Kidney (tissue), 14 donors: ENCODE data around the gene FCSK. TPM values are rescaled to one million over a fixed set of nuclear protein-coding genes. Genes with fewer than 3 reads are reported as not detected.

Experiments
- DNase-seq, 5 donors: peaks; one replicate each; pipeline ENCODE4 v3.0.0-alpha.2; 2013 to 2020
- FAIRE-seq: peaks from 2 replicates; lab custom pipeline; 2012; peaks lifted over from hg19 to GRCh38; lab: Jason Lieb, UNC
- H3K27ac ChIP-seq, 2 donors: one replicate each; pipeline ENCODE4 v1.7.0; 2013; ENCODE audit warnings: low read depth in 2 of 2, low read length in 2 of 2, inconsistent platforms in 1 of 2
- H3K27me3 ChIP-seq: one replicate; pipeline ENCODE4 v1.7.1; 2013; ENCODE audit warnings: low read length, inconsistent platforms; ENCODE audit not compliant: control insufficient read depth, insufficient read depth
- H3K36me3 ChIP-seq, 3 donors: one replicate each; pipeline versions ENCODE4 v1.7.0 to v1.7.1; 2013; ENCODE audit warnings: low read length in 3 of 3, control low read depth in 1 of 3, inconsistent platforms in 1 of 3; ENCODE audit not compliant: insufficient read depth in 3 of 3, control insufficient read depth in 2 of 3
- H3K4me1 ChIP-seq, 3 donors: one replicate each; pipeline versions ENCODE4 v1.7.0 to v1.7.1; 2013; ENCODE audit warnings: low read length in 3 of 3, inconsistent platforms in 1 of 3, low read depth in 1 of 3; ENCODE audit not compliant: control insufficient read depth in 2 of 3, insufficient read depth in 2 of 3
- H3K4me3 ChIP-seq, 3 donors: one replicate each; pipeline versions ENCODE4 v1.7.0 to v1.8.1; 2013; ENCODE audit warnings: low read length in 3 of 3, control low read depth in 1 of 3, inconsistent platforms in 1 of 3
- H3K9ac ChIP-seq, 3 donors: one replicate each; pipeline versions ENCODE4 v1.7.0 to v1.7.1; 2013; ENCODE audit warnings: low read length in 3 of 3, control low read depth in 1 of 3, inconsistent platforms in 1 of 3
- H3K9me3 ChIP-seq, 3 donors: one replicate each; pipeline versions ENCODE4 v1.7.0 to v1.7.1; 2013; ENCODE audit warnings: low read length in 3 of 3, control low read depth in 1 of 3, inconsistent platforms in 1 of 3; ENCODE audit not compliant: control insufficient read depth in 2 of 3, insufficient read depth in 1 of 3
- intact Hi-C: fragments of 100-400 bp; cut with DNase I; formaldehyde crosslinking; loops from one replicate; pipeline ENCODE4 v1.11.1; 2022
- polyA plus RNA-seq: library from polyadenylated mRNA; stranded (reverse); fragments of 350-450 nt; fragmentation: Illumina TruSeq; extraction: RNeasy Lipid Tissue Mini Kit (QIAGEN cat#74804); gene quantifications from one replicate; pipeline ENCODE4 v1.2.3, GENCODE V29; 2014; ENCODE audit warnings: low read depth, low replicate concordance; ENCODE audit not compliant: insufficient read depth
- total RNA-seq: library from RNA; stranded (reverse); fragmentation: NEBNext Ultra II Directional; extraction: Animal tissue kit (Norgen Biotek cat#: 25700); gene quantifications from one replicate; pipeline ENCODE4 v1.2.1, GENCODE V29; 2021
- TF ChIP-seq, protein P1 (sequence below): IDR thresholded peaks from 3 replicates; pipeline ENCODE4 v1.5.1; 2012; ENCODE audit warnings: mild to moderate bottlenecking, moderate library complexity, borderline replicate concordance; ENCODE audit not compliant: insufficient read depth; ENCODE audit errors: extremely low read depth
- donor health status: control.
- donor health status: control.
- donor health status: control.
- donor health status: control.
- donor health status: control.
- donor health status: DM: yes; HTN: yes; CAD: no.
- donor health status: Normal renal cell carcinoma (clear cell type).

The FCSK gene
- total and polyA plus RNA-seq, 2 donors from 2014 or later, result 18.7 to 32.5 TPM

DNA sequence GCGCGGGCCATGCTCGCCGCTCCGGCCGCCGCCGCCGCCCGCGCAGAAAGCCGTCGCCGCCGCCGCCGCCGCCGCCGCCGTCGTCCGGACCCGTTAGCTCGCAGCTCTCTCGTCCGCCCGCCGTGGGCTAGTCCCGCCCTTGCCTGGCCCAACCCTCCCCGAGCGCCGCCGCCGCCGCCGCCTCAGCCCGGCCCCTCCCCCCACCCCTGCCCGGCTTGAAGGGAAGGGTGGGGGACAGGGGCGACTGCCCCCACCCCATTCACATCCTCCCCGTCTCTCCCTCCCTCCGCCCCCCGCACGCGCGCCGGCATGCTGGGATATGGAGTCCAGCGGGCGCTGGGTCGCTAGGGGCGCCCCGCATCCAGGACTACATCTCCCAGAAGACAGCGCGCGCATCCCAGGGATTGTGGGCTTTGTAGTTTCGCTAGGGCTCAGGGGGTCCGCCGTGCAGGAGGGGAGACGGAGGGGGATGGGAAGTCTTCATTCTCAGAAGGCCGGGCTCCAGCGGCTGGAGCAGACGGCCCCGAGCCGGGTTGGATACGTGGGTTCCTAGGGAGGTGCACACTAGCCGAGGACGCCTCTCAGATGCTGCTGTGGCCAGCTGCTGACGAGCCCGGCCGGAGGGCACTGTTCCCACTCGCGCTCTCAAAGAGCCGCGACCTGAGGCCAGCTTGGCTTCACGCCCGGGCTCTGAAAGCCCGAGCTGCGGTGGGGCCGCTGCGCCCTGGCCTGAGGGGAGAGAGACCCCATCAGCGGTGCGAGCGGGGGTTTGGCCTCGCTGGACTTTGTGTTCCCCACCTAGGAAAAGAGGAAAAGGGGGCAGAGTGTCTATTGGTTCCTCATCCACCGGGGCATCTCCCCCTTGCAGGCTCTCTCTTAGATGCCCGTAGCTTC is 15.2 kb upstream of the FCSK start, which contains the start of gene ST3GAL2:
TSS of gene ST3GAL2 (minus strand) at position 132 of the 894 bp plus-strand sequence. CDS start 40,570 bp downstream, outside the sequence.
- TF ChIP-seq, protein P1, sequence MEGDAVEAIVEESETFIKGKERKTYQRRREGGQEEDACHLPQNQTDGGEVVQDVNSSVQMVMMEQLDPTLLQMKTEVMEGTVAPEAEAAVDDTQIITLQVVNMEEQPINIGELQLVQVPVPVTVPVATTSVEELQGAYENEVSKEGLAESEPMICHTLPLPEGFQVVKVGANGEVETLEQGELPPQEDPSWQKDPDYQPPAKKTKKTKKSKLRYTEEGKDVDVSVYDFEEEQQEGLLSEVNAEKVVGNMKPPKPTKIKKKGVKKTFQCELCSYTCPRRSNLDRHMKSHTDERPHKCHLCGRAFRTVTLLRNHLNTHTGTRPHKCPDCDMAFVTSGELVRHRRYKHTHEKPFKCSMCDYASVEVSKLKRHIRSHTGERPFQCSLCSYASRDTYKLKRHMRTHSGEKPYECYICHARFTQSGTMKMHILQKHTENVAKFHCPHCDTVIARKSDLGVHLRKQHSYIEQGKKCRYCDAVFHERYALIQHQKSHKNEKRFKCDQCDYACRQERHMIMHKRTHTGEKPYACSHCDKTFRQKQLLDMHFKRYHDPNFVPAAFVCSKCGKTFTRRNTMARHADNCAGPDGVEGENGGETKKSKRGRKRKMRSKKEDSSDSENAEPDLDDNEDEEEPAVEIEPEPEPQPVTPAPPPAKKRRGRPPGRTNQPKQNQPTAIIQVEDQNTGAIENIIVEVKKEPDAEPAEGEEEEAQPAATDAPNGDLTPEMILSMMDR, result peak; percentile 23
- Histone ChIP-seq H3K27me3 (no peaks in the 10 kb centered on the region), H3K36me3 (peaks cover 0 to 5% (median 2%) of the 10 kb centered on the region in 3 donors), H3K9me3 (no peaks in the 10 kb centered on the region), H3K4me3 (peak within 1 kb of the TSS; percentile 76 to 79 (median 77)), H3K27ac (peak within 1 kb of the TSS in 1 of 2 donors; percentile 61), H3K9ac (peak within 1 kb of the TSS; percentile 61 to 65 (median 63)), H3K4me1 (peaks cover 0 to 16% (median 4%) of the 10 kb centered on the region in 3 donors)
- FAIRE-seq (no peak), DNase-seq (peak; percentile 97 to 99 (median 98))
- intact Hi-C loops, result no loop called here

DNA sequence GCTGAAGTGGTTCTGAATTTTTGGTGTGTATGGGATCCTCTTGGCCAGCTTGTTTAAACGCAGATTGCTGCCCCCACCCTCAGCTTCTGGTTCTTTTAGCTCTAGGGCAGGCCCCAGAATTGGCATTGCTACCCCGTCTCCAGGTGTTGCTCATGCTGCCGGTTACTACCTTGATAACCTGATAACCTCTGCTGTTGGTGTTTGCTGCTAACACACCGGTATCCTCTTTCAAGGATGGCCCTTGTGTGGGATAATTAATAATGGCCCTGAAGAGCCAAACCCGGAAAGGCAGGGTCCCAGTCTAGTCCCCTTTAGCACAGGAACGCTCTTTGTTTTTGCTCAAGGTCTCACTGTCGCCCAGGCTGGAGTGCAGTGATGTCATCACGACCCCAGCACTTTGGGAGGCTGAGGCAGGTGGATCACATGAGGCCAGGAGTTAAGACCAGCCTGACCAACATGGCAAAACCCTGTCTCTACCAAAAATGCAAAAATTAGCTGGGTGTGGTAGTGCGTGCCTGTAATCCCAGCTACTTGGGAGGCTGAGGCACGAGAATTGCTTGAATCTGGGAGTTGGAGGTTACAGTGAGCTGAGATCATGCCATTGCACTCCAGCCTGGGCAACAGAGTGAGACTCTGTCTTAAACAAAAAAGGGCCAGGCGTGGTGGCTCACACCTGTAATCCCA is 14.2 kb upstream of the FCSK start:
- intact Hi-C loops, result no loop called here
- TF ChIP-seq, protein P1, result no peak
- no peaks in the 10 kb centered on the region for H3K9me3 ChIP-seq
- FAIRE-seq (no peak), DNase-seq (peak in 1 of 5 donors; percentile 60)
- peak overlapping the region in 1 of 3 donors; percentile 79 for H3K4me3 ChIP-seq
- peaks cover 0 to 12% (median 4%) of the 10 kb centered on the region in 3 donors for H3K4me1 ChIP-seq
- peak overlapping the region in 1 of 3 donors; percentile 65 for H3K9ac ChIP-seq
- no peaks in the 10 kb centered on the region for H3K27me3 ChIP-seq
- no peak overlapping the region for H3K27ac ChIP-seq
- no peaks in the 10 kb centered on the region for H3K36me3 ChIP-seq

DNA sequence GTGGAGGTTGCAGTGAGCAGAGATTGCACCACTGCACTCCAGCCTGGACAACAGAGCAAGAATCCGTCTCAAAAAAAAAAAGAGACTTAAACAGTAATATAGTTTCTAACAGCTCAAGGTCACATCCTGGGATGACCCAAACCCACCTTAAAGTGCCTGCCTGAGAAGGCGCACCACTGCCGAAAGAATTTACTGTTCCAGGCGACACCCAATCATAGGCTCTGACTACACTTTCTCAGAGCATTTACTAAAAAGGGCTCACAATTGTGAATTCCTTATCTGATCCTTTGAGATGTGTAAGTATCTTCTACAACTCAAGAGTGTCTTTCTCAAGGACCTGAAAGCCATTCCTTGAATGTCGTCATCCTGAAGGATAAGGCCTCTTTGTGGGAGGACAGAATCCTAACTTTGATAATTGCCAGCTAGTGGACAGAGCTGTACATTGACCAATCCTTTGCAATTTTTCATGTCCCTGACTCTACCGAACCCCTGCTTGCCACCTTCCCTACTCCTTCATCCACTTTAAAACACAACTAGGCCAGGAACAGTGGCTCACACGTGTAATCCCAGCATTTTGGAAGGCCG is 12.9 kb upstream of the FCSK start:
- TF ChIP-seq, protein P1, result no peak
- Histone ChIP-seq H3K9ac (no peak overlapping the region), H3K4me1 (peaks cover 0 to 12% (median 4%) of the 10 kb centered on the region in 3 donors), H3K4me3 (no peak overlapping the region), H3K9me3 (no peaks in the 10 kb centered on the region), H3K27me3 (no peaks in the 10 kb centered on the region), H3K36me3 (no peaks in the 10 kb centered on the region), H3K27ac (no peak overlapping the region)
- DNase-seq (no peak), FAIRE-seq (no peak)
- intact Hi-C loops, result no loop called here
